ENCODE data around the gene NIPSNAP3A.

The NIPSNAP3A gene

DNA sequence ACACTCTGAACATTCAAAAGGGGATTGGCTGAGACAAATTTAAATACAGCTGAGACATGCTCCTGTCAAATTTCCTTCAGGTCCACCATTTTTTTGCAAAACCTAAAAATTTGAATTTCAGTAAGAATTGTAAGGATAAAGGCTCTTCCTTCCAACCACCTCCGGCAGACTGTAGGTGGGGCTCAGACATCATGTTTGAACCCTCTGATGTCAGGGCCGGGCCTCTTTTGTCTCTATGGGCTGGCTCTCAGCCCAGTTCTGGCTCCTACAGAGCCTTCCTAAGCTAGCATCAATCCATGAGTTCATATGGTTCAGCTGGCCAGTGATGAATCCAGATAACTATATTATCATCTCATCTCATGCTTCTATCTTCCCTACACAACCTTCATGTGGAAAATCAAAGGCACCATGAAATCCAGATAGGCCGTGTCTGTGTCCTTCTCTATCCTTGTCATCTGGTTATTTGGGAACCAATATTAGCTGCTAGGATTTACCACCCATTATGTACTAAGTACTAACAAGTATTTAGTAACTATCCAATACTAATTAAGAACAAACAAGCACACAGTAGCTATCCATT is 60.6 kb downstream of the NIPSNAP3A start:
- no peak for DNase-seq (ENCODE audit: low read depth in 2 of 2)

Data from stimulated activated CD4-positive, alpha-beta T cell treated with anti-CD3 and anti-CD28 coated beads, Interleukin-4, amount 100 ng/mL, for 48 hours (primary cell).